IMR-90 (cell line): Measurements from ENCODE around the gene CCDC88B. TPM values are rescaled to one million over a fixed set of nuclear protein-coding genes. Genes with fewer than 3 reads are reported as not detected.

Experiments
- ATAC-seq: fragments of 200-7000 bp; cut with Tn5 transposase; 2 replicates; pipeline ENCODE4 v1.9.1; 2020; ENCODE audit warnings: low read depth, mild to moderate bottlenecking, moderate library complexity
- BruUV-seq: library from RNA; stranded (reverse); fragments of 400-500 nt; replicated peaks from 2 replicates; lab custom pipeline; 2021; lab: Mats Ljungman, UMichigan
- CTCF ChIA-PET: fragments of 300-600 bp; formaldehyde crosslinking; extraction: SDS; loops from one replicate; lab custom pipeline; 2021; ENCODE audit warnings: antibody characterized with exemption; lab: Yijun Ruan, JAX
- POLR2A ChIA-PET: fragments of 300-600 bp; sonication (Branson Sonifier 250); formaldehyde crosslinking; loops from one replicate; lab custom pipeline; 2022; ENCODE audit warnings: antibody characterized with exemption; ENCODE audit not compliant: unreplicated experiment; lab: Charles Lee
- DNase-seq: peaks from one replicate; pipeline ENCODE4 v3.0.0; 2013
- H2AFZ ChIP-seq: replicated peaks from 2 replicates; pipeline ENCODE3; 2013; ENCODE audit warnings: low read length, mild to moderate bottlenecking; ENCODE audit not compliant: poor library complexity
- H2AK5ac ChIP-seq: 2 replicates; pipeline ENCODE4 v1.6.1; 2013; ENCODE audit warnings: low read depth, low read length, inconsistent platforms
- H2AK9ac ChIP-seq: replicated peaks from 2 replicates; pipeline ENCODE3; 2013; ENCODE audit warnings: mild to moderate bottlenecking, low read depth, low read length, moderate library complexity; ENCODE audit not compliant: poor library complexity
- H2BK120ac ChIP-seq: 2 replicates; pipeline ENCODE4 v1.6.1; 2013; ENCODE audit warnings: low read depth, low read length, inconsistent platforms
- H2BK15ac ChIP-seq: 3 replicates; pipeline ENCODE4 v1.6.1; 2013; ENCODE audit warnings: low read depth, low read length, inconsistent platforms
- H2BK20ac ChIP-seq: 2 replicates; pipeline ENCODE4 v1.6.1; 2013; ENCODE audit warnings: low read depth, mild to moderate bottlenecking, inconsistent platforms, low read length, moderate library complexity
- H2BK5ac ChIP-seq: 2 replicates; pipeline ENCODE4 v1.6.1; 2013; ENCODE audit warnings: mild to moderate bottlenecking, low read depth, low read length, inconsistent platforms; ENCODE audit not compliant: poor library complexity, severe bottlenecking
- H3K14ac ChIP-seq: replicated peaks from 2 replicates; pipeline ENCODE4 v1.6.1; 2013; ENCODE audit warnings: low read depth, low read length, inconsistent platforms
- H3K18ac ChIP-seq: 2 replicates; pipeline ENCODE4 v1.6.1; 2013; ENCODE audit warnings: low read depth, low read length, control low read depth
- H3K23ac ChIP-seq: 2 replicates; pipeline ENCODE4 v1.6.1; 2013; ENCODE audit warnings: low read depth, low read length, inconsistent platforms
- H3K27ac ChIP-seq: 2 replicates; pipeline ENCODE4 v1.5.1; 2013; ENCODE audit warnings: mild to moderate bottlenecking, control low read depth, low read length; ENCODE audit not compliant: insufficient read depth
- H3K27me3 ChIP-seq: 2 replicates; pipeline ENCODE4 v1.6.1; 2013; ENCODE audit warnings: low read length; ENCODE audit not compliant: control insufficient read depth, insufficient read depth
- H3K36me3 ChIP-seq: 2 replicates; pipeline ENCODE4 v1.6.1; 2013; ENCODE audit warnings: low read length, mixed read lengths; ENCODE audit not compliant: control insufficient read depth, insufficient read depth
- H3K4ac ChIP-seq: 2 replicates; pipeline ENCODE4 v1.6.1; 2013; ENCODE audit warnings: low read depth, low read length, inconsistent platforms
- H3K4me1 ChIP-seq: 2 replicates; pipeline ENCODE4 v1.6.1; 2013; ENCODE audit warnings: low read length, mixed read lengths; ENCODE audit not compliant: control insufficient read depth, insufficient read depth
- H3K4me2 ChIP-seq: 2 replicates; pipeline ENCODE4 v1.6.1; 2013; ENCODE audit warnings: low read depth, mild to moderate bottlenecking, control low read depth, low read length, moderate library complexity
- H3K4me3 ChIP-seq: 2 replicates; pipeline ENCODE4 v1.5.1; 2013; ENCODE audit warnings: low read depth, mild to moderate bottlenecking, control low read depth, low read length, moderate library complexity; ENCODE audit not compliant: insufficient read depth
- H3K56ac ChIP-seq: 2 replicates; pipeline ENCODE4 v1.6.1; 2013; ENCODE audit warnings: low read length, inconsistent platforms; ENCODE audit not compliant: insufficient read depth; ENCODE audit errors: extremely low read depth
- H3K79me1 ChIP-seq, 2 experiments: 2 replicates each; pipeline ENCODE4 v1.6.1; 2013; ENCODE audit warnings: low read length in 2 of 2, inconsistent platforms in 1 of 2, low read depth in 1 of 2
- H3K9ac ChIP-seq: 2 replicates; pipeline ENCODE4 v1.6.1; 2013; ENCODE audit warnings: low read depth, low read length, control low read depth
- H3K9me1 ChIP-seq: 2 replicates; pipeline ENCODE4 v1.6.1; 2013; ENCODE audit warnings: low read length, inconsistent platforms; ENCODE audit not compliant: insufficient read depth
- H3K9me3 ChIP-seq: 2 replicates; pipeline ENCODE4 v1.6.1; 2013; ENCODE audit warnings: low read length; ENCODE audit not compliant: control insufficient read depth, insufficient read depth
- H4K20me1 ChIP-seq: 2 replicates; pipeline ENCODE4 v1.6.1; 2013; ENCODE audit warnings: low read length, inconsistent platforms; ENCODE audit not compliant: insufficient read depth
- H4K5ac ChIP-seq: 2 replicates; pipeline ENCODE4 v1.6.1; 2013; ENCODE audit warnings: mild to moderate bottlenecking, low read depth, low read length, control low read depth
- H4K8ac ChIP-seq, 2 experiments: 2 replicates each; pipeline ENCODE4 v1.6.1; 2013; ENCODE audit warnings: low read depth in 2 of 2, low read length in 2 of 2, control low read depth in 1 of 2, inconsistent platforms in 1 of 2
- H4K91ac ChIP-seq: 2 replicates; pipeline ENCODE4 v1.6.1; 2013; ENCODE audit warnings: low read depth, low read length, inconsistent platforms; ENCODE audit not compliant: insufficient read depth
- FOS ChIP-seq: fragments of 150-350 bp; IDR thresholded peaks from 2 replicates; pipeline ENCODE4 v1.6.1; 2016; ENCODE audit warnings: low read depth, low read length
- MAZ ChIP-seq: IDR thresholded peaks from 2 replicates; pipeline ENCODE4 v1.6.1; 2012; ENCODE audit warnings: low read depth, mild to moderate bottlenecking, low read length, improper control_type of control experiment, moderate library complexity, borderline replicate concordance
- RAD21 ChIP-seq: IDR thresholded peaks from 2 replicates; pipeline ENCODE4 v1.6.1; 2012; ENCODE audit warnings: low read length, improper control_type of control experiment
- SMC3 ChIP-seq: fragments of 150-350 bp; IDR thresholded peaks from 2 replicates; pipeline ENCODE4 v1.6.1; 2016; ENCODE audit warnings: low read depth, mild to moderate bottlenecking, antibody characterized with exemption, low read length, moderate library complexity
- WGBS, 2 experiments: methylation state at CpG; one replicate each; pipeline versions ENCODE4 v1.1.5 to v1.1.7; 2013; ENCODE audit warnings: missing lambda C conversion rate in 2 of 2; ENCODE audit not compliant: insufficient read length in 1 of 2; ENCODE audit errors: extremely low coverage in 2 of 2; 5-methylcytosine and 5-hydroxymethylcytosine counted together
- dilution Hi-C: fragments of 300-500 bp; cut with HindIII; formaldehyde crosslinking; loops from one replicate; pipeline ENCODE4 v1.14.3; 2018; ENCODE audit warnings: low sequenced_read_pairs; ENCODE audit not compliant: unreplicated experiment
- in situ Hi-C: fragments of 300-500 bp; cut with MboI; formaldehyde crosslinking; loops from 3 replicates; pipeline ENCODE4 v1.14.3; 2019; ENCODE audit warnings: low sequenced_read_pairs, inconsistent platforms, mixed read lengths
- intact Hi-C: fragments of 100-400 bp; cut with micrococcal nuclease; formaldehyde crosslinking; loops from 2 replicates; pipeline ENCODE4 v1.10.0; 2022
- polyA plus RNA-seq, 3 experiments: library from polyadenylated mRNA; depleted of rRNA; stranded (reverse); fragments of >200 nt; gene quantifications; 2 replicates each; pipeline ENCODE4 v1.2.3, GENCODE V29; 2012; ENCODE audit warnings: low replicate concordance in 1 of 3
- total RNA-seq: library from RNA; depleted of rRNA; stranded (reverse); fragments of >200 nt; gene quantifications from 2 replicates; pipeline ENCODE4 v1.2.3, GENCODE V29; 2012
- TF ChIP-seq, protein P1 (sequence below): conservative IDR thresholded peaks from 2 replicates; pipeline ENCODE4 v1.5.1; 2012; ENCODE audit warnings: mild to moderate bottlenecking, low read depth, low read length, improper control_type of control experiment
- TF ChIP-seq, protein P2 (sequence below): fragments of 150-350 bp; IDR thresholded peaks from 2 replicates; pipeline ENCODE4 v1.6.1; 2016; ENCODE audit warnings: low read depth, mild to moderate bottlenecking, low read length, moderate library complexity, borderline replicate concordance

Gene CCDC88B
- total and polyA plus RNA-seq, 2 of the 4 experiments (the other 2 are of a cell fraction), result 1.3 to 2.5 TPM

DNA sequence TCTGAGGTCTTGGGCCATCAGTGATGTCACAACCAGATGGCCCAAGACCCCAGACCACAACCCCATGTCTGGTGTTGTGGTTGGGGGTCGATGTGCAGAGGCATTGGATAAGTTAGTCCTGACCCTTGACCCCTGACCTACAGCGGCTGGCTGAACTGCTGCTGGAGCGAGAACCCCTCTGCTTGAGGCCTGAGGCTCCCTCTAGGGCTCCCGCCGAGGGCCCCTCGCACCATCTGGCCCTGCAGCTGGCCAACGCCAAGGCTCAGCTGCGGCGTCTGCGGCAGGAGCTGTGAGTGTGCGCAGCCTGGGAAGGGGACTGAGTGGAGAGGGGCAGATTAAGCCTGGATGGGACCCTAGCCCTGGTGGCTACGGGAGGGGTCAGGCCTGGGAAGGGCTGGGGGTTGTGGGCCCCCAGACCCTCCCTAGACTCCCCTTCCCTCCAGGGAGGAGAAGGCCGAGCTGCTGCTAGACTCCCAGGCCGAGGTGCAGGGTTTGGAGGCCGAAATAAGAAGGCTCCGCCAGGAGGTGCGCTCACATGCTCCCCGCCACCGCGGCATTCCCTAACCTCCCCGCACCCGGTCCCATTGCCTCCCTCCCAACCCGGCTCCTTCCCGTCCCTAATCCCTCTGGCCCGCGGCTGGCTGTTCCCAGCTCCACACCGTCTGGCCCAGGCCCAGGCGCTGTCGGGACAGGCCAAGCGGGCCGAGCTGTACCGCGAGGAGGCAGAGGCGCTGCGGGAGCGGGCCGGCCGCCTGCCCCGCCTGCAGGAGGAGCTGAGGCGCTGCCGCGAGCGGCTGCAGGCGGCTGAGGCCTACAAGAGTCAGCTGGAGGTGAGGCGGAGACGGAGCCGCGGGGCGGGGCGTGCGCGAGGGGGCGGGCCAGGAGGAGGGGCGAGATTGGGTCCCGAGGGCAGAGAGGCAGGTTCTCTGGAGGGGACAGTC lies 2.1 kb downstream of the CCDC88B start:
- H2AFZ ChIP-seq, result peak overlapping the region; percentile 97
- peak; percentile 81 for DNase-seq

More for the DNA sequence above, 2.1 kb downstream of the CCDC88B start:
- peak overlapping the region; percentile 84 for H2AK9ac ChIP-seq
- H2BK20ac ChIP-seq, result no peak overlapping the region
- 7% methylated on average over 20 of the region's 55 CpGs; no CpG with 5 or more reads in 1 of the 2 experiments for WGBS, 2 experiments
- peak overlapping the region; percentile 45; the same call in 1 of the 2 replicates for H4K91ac ChIP-seq
- peak overlapping the region; percentile 72 for H3K27ac ChIP-seq
- TF ChIP-seq, protein P1, sequence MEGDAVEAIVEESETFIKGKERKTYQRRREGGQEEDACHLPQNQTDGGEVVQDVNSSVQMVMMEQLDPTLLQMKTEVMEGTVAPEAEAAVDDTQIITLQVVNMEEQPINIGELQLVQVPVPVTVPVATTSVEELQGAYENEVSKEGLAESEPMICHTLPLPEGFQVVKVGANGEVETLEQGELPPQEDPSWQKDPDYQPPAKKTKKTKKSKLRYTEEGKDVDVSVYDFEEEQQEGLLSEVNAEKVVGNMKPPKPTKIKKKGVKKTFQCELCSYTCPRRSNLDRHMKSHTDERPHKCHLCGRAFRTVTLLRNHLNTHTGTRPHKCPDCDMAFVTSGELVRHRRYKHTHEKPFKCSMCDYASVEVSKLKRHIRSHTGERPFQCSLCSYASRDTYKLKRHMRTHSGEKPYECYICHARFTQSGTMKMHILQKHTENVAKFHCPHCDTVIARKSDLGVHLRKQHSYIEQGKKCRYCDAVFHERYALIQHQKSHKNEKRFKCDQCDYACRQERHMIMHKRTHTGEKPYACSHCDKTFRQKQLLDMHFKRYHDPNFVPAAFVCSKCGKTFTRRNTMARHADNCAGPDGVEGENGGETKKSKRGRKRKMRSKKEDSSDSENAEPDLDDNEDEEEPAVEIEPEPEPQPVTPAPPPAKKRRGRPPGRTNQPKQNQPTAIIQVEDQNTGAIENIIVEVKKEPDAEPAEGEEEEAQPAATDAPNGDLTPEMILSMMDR, result peak; percentile 62
- TF ChIP-seq RAD21 (peak; percentile 30), FOS (no peak), SMC3 (peak; percentile 21; the same call in 1 of the 2 replicates), MAZ (peak; percentile 68; the same call in 1 of the 2 replicates)
- TF ChIP-seq, protein P2, sequence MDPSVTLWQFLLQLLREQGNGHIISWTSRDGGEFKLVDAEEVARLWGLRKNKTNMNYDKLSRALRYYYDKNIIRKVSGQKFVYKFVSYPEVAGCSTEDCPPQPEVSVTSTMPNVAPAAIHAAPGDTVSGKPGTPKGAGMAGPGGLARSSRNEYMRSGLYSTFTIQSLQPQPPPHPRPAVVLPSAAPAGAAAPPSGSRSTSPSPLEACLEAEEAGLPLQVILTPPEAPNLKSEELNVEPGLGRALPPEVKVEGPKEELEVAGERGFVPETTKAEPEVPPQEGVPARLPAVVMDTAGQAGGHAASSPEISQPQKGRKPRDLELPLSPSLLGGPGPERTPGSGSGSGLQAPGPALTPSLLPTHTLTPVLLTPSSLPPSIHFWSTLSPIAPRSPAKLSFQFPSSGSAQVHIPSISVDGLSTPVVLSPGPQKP, result no peak
- H3K14ac ChIP-seq, result 0 out of 2 replicates have a peak overlapping the region, but pooled peaks have one; percentile 48
- H3K9me1 ChIP-seq, result no peaks in the 10 kb centered on the region
- peaks cover 11% of the 10 kb centered on the region; the same call in 1 of the 2 replicates for H3K27me3 ChIP-seq
- H2BK15ac ChIP-seq, result no peak overlapping the region
- peak overlapping the region; percentile 93 for H4K5ac ChIP-seq
- no peaks in the 10 kb centered on the region for H3K36me3 ChIP-seq
- peak overlapping the region; percentile 79 for H3K9ac ChIP-seq
- dilution Hi-C loops (no loop called here), in situ Hi-C loops (no loop called here), intact Hi-C loops (no loop called here)
- peak overlapping the region; percentile 50; the same call in 1 of the 2 replicates for H3K18ac ChIP-seq
- H3K4ac ChIP-seq, result peak overlapping the region; percentile 79
- H4K20me1 ChIP-seq, result no peaks in the 10 kb centered on the region
- peaks cover 6% of the 10 kb centered on the region for H3K4me1 ChIP-seq
- no peak overlapping the region for H3K23ac ChIP-seq
- POLR2A ChIA-PET, result interaction anchor here (1.1 kb wide), 1 partner anchor 25 kb away, joined by 4 read pairs; the partner anchor contains the start of gene TRMT112
- BruUV-seq, result no TSS peak
- H3K4me2 ChIP-seq, result peak overlapping the region; percentile 80
- no peaks in the 10 kb centered on the region for H3K79me1 ChIP-seq
- H2BK120ac ChIP-seq, result 0 out of 2 replicates have a peak overlapping the region, but pooled peaks have one; percentile 42
- CTCF ChIA-PET, result interaction anchor here (0.6 to 2.2 kb wide), 6 partner anchors 9 to 41 kb away, joined by 3 to 11 read pairs (median 6); partner anchors contain the start of genes PRDX5 and TRMT112
- ATAC-seq, result peak; percentile 99
- H3K56ac ChIP-seq, result no peak overlapping the region
- no peaks in the 10 kb centered on the region for H3K9me3 ChIP-seq
- H2AK5ac ChIP-seq, result peak overlapping the region; percentile 48; the same call in 1 of the 2 replicates
- peak overlapping the region; percentile 59 for H2BK5ac ChIP-seq
- H4K8ac ChIP-seq, result peak overlapping the region; percentile 38 to 93
- H3K4me3 ChIP-seq, result peak overlapping the region; percentile 45
